DMS79 treated with DMSO at 0.1 percent for 48 hours (cell line): ENCODE results near the gene DLGAP5.

Experiments
- DNase-seq: peaks from one replicate; lab custom pipeline; 2025; lab: John Stamatoyannopoulos, UW

The DLGAP5 gene

DNA sequence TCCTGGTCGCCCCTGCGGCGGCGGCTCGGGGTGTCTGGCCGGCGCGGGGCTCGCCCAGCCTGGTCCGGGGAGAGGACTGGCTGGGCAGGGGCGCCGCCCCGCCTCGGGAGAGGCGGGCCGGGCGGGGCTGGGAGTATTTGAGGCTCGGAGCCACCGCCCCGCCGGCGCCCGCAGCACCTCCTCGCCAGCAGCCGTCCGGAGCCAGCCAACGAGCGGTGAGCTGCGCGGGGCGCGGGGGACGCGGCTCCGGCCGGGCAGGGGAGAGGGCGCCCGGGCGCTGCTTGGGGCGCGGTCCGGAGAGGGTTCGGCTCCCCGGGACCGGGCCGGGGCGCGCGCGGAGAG, 62.3 kb downstream of the DLGAP5 start, which contains the start of gene LGALS3:
TSS of gene LGALS3 (plus strand) at position 167 of the 342 bp plus-strand sequence. CDS start 8,122 bp downstream, outside the sequence.
- DNase-seq, result no peak

DNA sequence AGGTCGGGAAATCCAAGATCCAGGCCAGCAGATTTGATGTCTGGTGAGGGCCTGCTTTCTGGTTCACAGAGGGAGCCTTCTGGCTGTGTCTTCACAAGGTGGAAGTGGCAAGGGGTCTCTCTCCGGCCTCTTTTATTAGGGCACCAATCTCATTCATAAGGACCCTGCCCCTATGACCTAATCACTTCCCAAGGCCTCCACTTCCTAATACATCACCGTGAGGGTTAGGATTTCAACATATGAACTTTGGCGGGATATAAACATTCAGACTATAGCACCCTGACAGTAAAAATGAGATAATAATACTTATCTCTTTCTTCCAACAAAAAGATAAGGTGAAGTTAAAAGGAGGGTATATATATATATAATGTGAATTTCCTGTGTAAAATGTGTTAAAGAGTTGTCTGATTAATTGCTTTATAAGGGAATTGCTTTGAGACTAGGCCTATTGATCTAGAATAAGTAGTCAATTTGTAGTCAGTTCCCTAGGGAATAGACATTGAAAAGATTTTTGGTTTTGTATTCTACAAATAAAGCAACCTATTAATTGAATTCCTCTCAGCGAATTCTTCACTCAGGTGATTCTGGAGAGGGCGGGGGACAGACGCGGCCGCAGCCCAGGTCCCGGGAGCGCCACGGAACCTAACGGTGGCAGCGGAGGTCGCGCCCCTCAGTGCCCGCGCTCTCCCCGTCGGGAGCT, 62.8 kb downstream of the DLGAP5 start:
- no peak for DNase-seq

DNA sequence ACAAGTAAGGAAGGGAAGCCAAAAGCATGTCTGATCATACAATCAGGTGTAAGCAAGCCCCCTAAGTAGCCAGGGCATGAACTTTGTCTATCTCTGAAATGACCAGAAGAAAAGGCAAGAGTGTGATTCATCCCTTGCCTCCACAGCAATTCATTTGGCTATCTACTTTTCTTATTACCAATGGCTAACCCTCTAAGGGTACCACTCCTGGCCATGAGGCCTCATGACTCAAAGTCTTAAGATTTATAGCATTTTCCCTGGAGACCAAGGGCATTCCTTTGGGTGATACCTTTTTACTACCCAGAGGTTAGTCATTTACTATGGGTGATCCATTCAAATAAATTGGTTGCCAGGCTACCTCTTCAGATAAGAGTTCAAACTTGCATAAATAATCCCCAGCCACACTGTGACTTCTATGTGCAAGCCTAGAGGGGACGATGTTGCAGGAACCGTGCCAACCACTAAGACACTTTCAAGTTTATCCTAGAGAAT, 63.9 kb downstream of the DLGAP5 start:
- DNase-seq, result no peak

DNA sequence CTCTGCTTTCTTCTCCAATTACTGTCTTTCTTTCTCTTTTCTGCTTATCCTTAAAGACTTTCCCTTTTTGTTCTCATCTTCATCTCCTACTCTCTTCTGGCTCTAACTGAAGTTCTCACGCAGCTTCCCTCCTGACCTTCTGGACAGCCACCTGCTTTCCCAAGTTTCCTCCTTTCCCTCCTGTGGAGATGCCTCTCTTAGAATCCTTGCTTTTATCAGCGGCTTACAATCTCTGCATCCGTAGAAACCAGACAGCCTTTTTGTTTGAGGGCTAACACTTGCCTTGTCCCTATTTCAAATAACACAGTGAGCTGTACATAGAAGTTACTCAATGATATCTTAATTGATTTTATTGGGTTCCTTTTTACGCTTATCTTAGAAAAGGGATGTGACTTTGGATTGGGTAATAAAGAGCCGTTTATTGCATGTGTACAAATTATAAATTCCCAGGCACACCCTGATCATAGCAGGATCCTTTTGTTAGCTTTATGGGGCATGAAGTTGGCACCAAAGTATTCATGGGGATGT, 64.4 kb downstream of the DLGAP5 start:
- no peak for DNase-seq

- DNase-seq, result no peak
Measured at GRCh38 chr14:55126034-55126433, 65.4 kb downstream of the DLGAP5 start.

DNA sequence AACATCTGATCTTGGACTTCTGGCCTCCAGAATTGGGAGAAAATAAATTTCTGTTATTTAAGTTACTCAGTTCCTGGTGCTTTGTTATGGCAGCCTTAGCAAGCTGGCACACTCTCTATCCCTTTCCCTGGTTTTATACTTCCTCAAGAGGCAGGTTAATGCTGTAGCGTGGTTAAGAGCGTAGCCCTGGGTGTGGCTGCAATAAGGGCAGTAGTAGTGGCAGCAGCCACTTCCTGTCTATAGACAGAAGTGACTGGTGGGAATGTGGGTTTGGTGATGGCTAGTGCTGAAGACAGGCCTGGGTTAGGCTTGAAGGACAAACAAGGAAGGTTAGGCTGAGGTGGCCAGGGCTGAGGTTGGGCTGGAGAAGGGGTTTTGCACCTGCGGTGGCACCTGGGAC, 66.0 kb downstream of the DLGAP5 start:
- no peak for DNase-seq

GRCh38 chr14:55124774-55125386, 66.5 kb downstream of the DLGAP5 start:
- DNase-seq, result no peak

GRCh38 chr14:55123852-55124639, 67.3 kb downstream of the DLGAP5 start:
- no peak for DNase-seq

DNA sequence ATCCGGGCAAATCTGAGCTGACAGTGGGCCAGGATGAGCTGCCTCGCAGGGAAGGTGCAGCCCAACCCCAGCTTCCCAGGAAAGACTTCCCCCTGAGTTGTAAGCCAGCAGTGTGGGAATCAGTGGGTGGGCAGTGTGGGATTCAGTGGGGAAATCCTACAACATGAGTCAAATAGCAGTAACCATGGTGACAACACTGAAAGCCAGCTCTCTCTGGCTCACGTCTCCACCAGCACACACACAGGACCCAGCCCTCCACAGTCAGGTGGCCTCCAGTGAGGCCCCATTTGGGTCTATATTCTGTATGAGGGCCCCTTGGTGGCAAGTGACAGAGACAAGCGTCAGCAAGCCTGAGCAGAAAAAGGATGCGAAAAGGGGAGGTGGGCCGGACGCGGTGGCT, 68.3 kb downstream of the DLGAP5 start:
- no peak for DNase-seq

- peak; percentile 29 for DNase-seq
Measured at GRCh38 chr14:55122440-55122986, 68.9 kb downstream of the DLGAP5 start.

DNA sequence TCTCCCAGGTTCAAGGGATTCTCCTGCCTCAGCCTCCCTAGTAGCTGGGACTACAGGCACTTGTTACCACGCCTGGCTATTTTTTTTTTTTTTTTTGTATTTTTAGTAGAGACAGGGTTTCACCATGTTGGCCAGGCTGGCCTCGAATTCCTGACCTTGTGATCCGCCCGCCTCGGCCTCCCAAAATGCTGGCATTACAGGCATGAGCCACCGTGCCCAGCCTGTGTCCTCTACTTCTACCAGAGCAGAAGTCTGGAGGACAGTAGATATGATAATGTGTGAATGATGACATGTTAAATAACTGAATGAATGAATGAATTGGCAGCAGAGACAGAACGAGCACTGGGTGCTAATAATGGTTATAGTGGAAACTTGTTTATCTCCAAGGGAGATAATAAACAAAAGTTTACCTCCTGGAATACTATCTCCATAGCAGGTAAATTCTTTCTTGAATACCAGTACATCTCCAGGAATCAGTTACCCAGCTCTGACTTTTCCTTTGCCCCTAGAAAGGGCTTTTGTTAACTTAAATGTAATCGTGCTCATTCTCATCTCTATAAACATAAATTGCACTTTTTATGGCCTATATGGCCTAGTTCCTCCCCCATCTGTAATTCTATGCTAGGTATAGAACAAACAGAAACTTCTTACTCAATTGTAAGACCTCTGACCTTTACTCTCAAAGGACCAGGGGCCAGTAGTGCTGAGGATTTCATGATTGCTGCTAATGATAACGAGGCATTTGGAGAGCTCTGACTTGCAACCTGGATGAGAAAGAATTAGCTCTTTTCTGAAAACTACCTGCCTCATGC, 69.6 kb downstream of the DLGAP5 start:
- no peak for DNase-seq

GRCh38 chr14:55120571-55121495, 70.6 kb downstream of the DLGAP5 start:
- no peak for DNase-seq

GRCh38 chr14:55118761-55119160, 72.6 kb downstream of the DLGAP5 start:
- no peak for DNase-seq

- no peak for DNase-seq
Measured at GRCh38 chr14:55117803-55118441, 73.5 kb downstream of the DLGAP5 start.

GRCh38 chr14:55116246-55117030, 74.9 kb downstream of the DLGAP5 start:
- no peak for DNase-seq

- no peak for DNase-seq
Measured at GRCh38 chr14:55115861-55116245, 75.5 kb downstream of the DLGAP5 start.

DNA sequence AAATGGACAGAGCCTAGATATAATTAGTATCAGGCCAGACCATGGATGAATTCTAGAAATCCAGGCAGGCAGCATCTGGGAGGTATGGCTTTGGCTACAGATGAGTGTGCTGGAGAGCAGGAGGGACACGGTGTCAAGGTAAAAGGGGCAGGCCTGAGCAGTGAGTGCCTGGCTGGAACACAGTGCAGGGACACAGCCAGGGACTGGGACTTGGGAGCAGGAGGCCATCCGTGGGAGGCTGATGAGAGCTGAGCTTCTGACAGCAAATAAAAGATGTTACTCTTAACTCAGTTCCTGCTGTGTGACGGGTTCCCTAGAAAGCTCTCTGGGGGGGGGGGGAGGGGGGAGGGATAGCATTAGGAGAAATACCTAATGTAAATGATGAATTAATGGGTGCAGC, 75.9 kb downstream of the DLGAP5 start:
- DNase-seq, result no peak

- no peak for DNase-seq
Measured at GRCh38 chr14:55114720-55115119, 76.7 kb downstream of the DLGAP5 start.

- DNase-seq, result no peak
Measured at GRCh38 chr14:55111122-55111708, 80.2 kb downstream of the DLGAP5 start.
